HepG2 (cell line): ENCODE results near the gene NDUFS1. TPM values are rescaled to one million over a fixed set of nuclear protein-coding genes. Genes with fewer than 3 reads are reported as not detected.
A peak's percentile ranks its signal among the peaks of the same experiment; 100 is the strongest.

Experiments
- NR2F6 ChIP-seq, 2 experiments: IDR thresholded peaks; 2 replicates each; pipeline ENCODE4 v1.6.1; 2016; ENCODE audit warnings: antibody characterized with exemption in 1 of 2, mild to moderate bottlenecking in 1 of 2
- PHF5A ChIP-seq: IDR thresholded peaks from one replicate; pipeline ENCODE4 v1.6.1; 2018; ENCODE audit warnings: low read depth, missing genetic modification reagents; ENCODE audit not compliant: unreplicated experiment
- RBM39 ChIP-seq: fragments of 200-400 bp; formaldehyde crosslinking; IDR thresholded peaks from one replicate; pipeline ENCODE4 v1.6.1; 2018; ENCODE audit warnings: antibody characterized with exemption, mild to moderate bottlenecking, low read depth, low read length; ENCODE audit not compliant: poor library complexity, severe bottlenecking
- SALL1 ChIP-seq: sonication (generic); formaldehyde crosslinking; IDR thresholded peaks from 2 replicates; pipeline ENCODE4 v1.8.0; 2022; ENCODE audit warnings: mild to moderate bottlenecking, missing genetic modification reagents
- ZNF234 ChIP-seq: sonication (generic); formaldehyde crosslinking; conservative IDR thresholded peaks from 2 replicates; pipeline ENCODE4 v1.5.1; 2020; ENCODE audit warnings: mild to moderate bottlenecking, missing genetic modification reagents
- ZNF431 ChIP-seq: sonication (generic); formaldehyde crosslinking; IDR thresholded peaks from 2 replicates; pipeline ENCODE4 v1.9.0; 2022; ENCODE audit warnings: missing genetic modification reagents, low read depth, mild to moderate bottlenecking, borderline replicate concordance
- polyA plus RNA-seq, 8 experiments: library from polyadenylated mRNA; depleted of rRNA in 3 of 8; stranded (reverse) in 7 of 8; unstranded in 1 of 8; fragments of >200 nt; fragmentation: Illumina TruSeq in 4 of 8; extraction: Trizol in 4 of 8; gene quantifications; 2 replicates each; pipeline versions ENCODE4 v1.2.1 to v1.2.3, GENCODE V29; 2011 to 2016; ENCODE audit warnings: low read depth in 4 of 8, missing spikeins in 1 of 8, mixed read lengths in 1 of 8; ENCODE audit not compliant: insufficient read depth in 1 of 8
- total RNA-seq, 5 experiments: library from RNA; depleted of rRNA; stranded (reverse); fragments of >200 nt; fragmentation: Illumina TruSeq; extraction: Trizol; gene quantifications; 2 replicates each; pipeline ENCODE4 v1.2.3, GENCODE V29; 2016; ENCODE audit warnings: low read depth in 1 of 5
- TF ChIP-seq, protein P1 (sequence below): sonication (generic); formaldehyde crosslinking; IDR thresholded peaks from 2 replicates; pipeline ENCODE4 v1.8.0; 2022; ENCODE audit warnings: mild to moderate bottlenecking, missing genetic modification reagents
- TF ChIP-seq, protein P2 (sequence below): IDR thresholded peaks from 2 replicates; pipeline ENCODE4 v1.6.1; 2012; ENCODE audit warnings: low read depth, low read length, improper control_type of control experiment
- TF ChIP-seq, protein P3 (sequence below): sonication (generic); formaldehyde crosslinking; IDR thresholded peaks from 2 replicates; pipeline ENCODE4 v1.4.0; 2020; ENCODE audit warnings: missing genetic modification reagents
- TF ChIP-seq, protein P4 (sequence below): sonication (generic); formaldehyde crosslinking; IDR thresholded peaks from 2 replicates; pipeline ENCODE4 v1.8.1; 2023; ENCODE audit warnings: mild to moderate bottlenecking, missing genetic modification reagents
- TF ChIP-seq, protein P5 (sequence below): sonication (generic); formaldehyde crosslinking; IDR thresholded peaks from 2 replicates; pipeline ENCODE4 v1.4.0; 2020; ENCODE audit warnings: mild to moderate bottlenecking, missing genetic modification reagents
- TF ChIP-seq, protein P6 (sequence below): sonication (generic); formaldehyde crosslinking; IDR thresholded peaks from 2 replicates; pipeline ENCODE4 v1.9.0; 2022; ENCODE audit warnings: missing genetic modification reagents, mild to moderate bottlenecking, borderline replicate concordance
- TF ChIP-seq, protein P7 (sequence below): sonication (generic); formaldehyde crosslinking; IDR thresholded peaks from 2 replicates; pipeline ENCODE4 v1.8.1; 2022; ENCODE audit warnings: low read depth, mild to moderate bottlenecking, missing genetic modification reagents
- TF ChIP-seq, protein P8 (sequence below): sonication (generic); formaldehyde crosslinking; IDR thresholded peaks from 2 replicates; pipeline ENCODE4 v1.4.0; 2020; ENCODE audit warnings: missing genetic modification reagents

NDUFS1 gene
- total and polyA plus RNA-seq, 2 of the 13 experiments (the other 11 are each of a cell fraction or from before 2014, with no cell fraction given), result 139 to 242 TPM

DNA sequence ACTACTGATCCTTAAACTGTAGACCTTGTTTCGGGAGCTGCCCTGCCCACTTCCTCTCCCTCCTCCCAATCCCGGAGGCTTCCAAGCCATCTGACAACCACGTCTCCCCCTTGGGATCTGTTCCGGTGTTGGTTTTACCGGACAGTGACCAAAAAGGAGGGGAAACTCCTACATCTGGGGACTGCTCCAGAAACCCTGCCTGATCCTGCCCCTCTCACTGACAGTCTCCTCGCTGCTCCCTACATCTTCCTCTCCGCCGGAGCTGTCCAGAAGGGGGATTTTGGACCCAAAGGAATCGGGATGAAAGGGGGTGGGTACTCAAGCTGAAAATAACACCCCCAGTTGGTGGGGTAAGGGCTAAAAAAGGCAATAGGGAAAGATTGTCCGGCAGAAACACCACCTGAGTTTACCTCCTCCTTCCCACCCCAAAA lies 74.8 kb downstream of the NDUFS1 start (continued):
- TF ChIP-seq, protein P1, sequence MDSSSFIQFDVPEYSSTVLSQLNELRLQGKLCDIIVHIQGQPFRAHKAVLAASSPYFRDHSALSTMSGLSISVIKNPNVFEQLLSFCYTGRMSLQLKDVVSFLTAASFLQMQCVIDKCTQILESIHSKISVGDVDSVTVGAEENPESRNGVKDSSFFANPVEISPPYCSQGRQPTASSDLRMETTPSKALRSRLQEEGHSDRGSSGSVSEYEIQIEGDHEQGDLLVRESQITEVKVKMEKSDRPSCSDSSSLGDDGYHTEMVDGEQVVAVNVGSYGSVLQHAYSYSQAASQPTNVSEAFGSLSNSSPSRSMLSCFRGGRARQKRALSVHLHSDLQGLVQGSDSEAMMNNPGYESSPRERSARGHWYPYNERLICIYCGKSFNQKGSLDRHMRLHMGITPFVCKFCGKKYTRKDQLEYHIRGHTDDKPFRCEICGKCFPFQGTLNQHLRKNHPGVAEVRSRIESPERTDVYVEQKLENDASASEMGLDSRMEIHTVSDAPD (CRISPR knock-in tag), result peak; percentile 78
- TF ChIP-seq NR2F6 (IDR thresholded peaks at IDR 0.05), result no peak
- peak; percentile 30; the same call in 1 of the 2 replicates for TF ChIP-seq NR2F6 (CRISPR knock-in tag; IDR thresholded peaks at IDR 0.05)
- TF ChIP-seq RBM39, result no peak
- TF ChIP-seq, protein P2, sequence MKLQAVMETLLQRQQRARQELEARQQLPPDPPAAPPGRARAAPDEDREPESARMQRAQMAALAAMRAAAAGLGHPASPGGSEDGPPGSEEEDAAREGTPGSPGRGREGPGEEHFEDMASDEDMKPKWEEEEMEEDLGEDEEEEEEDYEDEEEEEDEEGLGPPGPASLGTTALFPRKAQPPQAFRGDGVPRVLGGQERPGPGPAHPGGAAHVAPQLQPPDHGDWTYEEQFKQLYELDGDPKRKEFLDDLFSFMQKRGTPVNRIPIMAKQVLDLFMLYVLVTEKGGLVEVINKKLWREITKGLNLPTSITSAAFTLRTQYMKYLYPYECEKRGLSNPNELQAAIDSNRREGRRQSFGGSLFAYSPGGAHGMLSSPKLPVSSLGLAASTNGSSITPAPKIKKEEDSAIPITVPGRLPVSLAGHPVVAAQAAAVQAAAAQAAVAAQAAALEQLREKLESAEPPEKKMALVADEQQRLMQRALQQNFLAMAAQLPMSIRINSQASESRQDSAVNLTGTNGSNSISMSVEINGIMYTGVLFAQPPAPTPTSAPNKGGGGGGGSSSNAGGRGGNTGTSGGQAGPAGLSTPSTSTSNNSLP, result peak; percentile 2; the same call in 1 of the 2 replicates
- TF ChIP-seq, protein P3, sequence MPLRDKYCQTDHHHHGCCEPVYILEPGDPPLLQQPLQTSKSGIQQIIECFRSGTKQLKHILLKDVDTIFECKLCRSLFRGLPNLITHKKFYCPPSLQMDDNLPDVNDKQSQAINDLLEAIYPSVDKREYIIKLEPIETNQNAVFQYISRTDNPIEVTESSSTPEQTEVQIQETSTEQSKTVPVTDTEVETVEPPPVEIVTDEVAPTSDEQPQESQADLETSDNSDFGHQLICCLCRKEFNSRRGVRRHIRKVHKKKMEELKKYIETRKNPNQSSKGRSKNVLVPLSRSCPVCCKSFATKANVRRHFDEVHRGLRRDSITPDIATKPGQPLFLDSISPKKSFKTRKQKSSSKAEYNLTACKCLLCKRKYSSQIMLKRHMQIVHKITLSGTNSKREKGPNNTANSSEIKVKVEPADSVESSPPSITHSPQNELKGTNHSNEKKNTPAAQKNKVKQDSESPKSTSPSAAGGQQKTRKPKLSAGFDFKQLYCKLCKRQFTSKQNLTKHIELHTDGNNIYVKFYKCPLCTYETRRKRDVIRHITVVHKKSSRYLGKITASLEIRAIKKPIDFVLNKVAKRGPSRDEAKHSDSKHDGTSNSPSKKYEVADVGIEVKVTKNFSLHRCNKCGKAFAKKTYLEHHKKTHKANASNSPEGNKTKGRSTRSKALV (CRISPR knock-in tag), result 0 out of 2 replicates have a peak, but pooled peaks have one; percentile 12
- TF ChIP-seq, protein P4, sequence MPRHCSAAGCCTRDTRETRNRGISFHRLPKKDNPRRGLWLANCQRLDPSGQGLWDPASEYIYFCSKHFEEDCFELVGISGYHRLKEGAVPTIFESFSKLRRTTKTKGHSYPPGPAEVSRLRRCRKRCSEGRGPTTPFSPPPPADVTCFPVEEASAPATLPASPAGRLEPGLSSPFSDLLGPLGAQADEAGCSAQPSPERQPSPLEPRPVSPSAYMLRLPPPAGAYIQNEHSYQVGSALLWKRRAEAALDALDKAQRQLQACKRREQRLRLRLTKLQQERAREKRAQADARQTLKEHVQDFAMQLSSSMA, result 0 out of 2 replicates have a peak, but pooled peaks have one; percentile 26
- no peak; the same call in 1 of the 2 replicates for TF ChIP-seq ZNF234 (CRISPR knock-in tag)
- TF ChIP-seq PHF5A, result peak; percentile 37
- TF ChIP-seq, protein P5, sequence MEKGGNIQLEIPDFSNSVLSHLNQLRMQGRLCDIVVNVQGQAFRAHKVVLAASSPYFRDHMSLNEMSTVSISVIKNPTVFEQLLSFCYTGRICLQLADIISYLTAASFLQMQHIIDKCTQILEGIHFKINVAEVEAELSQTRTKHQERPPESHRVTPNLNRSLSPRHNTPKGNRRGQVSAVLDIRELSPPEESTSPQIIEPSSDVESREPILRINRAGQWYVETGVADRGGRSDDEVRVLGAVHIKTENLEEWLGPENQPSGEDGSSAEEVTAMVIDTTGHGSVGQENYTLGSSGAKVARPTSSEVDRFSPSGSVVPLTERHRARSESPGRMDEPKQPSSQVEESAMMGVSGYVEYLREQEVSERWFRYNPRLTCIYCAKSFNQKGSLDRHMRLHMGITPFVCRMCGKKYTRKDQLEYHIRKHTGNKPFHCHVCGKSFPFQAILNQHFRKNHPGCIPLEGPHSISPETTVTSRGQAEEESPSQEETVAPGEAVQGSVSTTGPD (CRISPR knock-in tag), result peak; percentile 70; the same call in 1 of the 2 replicates
- TF ChIP-seq, protein P6, sequence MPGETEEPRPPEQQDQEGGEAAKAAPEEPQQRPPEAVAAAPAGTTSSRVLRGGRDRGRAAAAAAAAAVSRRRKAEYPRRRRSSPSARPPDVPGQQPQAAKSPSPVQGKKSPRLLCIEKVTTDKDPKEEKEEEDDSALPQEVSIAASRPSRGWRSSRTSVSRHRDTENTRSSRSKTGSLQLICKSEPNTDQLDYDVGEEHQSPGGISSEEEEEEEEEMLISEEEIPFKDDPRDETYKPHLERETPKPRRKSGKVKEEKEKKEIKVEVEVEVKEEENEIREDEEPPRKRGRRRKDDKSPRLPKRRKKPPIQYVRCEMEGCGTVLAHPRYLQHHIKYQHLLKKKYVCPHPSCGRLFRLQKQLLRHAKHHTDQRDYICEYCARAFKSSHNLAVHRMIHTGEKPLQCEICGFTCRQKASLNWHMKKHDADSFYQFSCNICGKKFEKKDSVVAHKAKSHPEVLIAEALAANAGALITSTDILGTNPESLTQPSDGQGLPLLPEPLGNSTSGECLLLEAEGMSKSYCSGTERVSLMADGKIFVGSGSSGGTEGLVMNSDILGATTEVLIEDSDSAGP, result 0 out of 2 replicates have a peak, but pooled peaks have one; percentile 40
- TF ChIP-seq, protein P7, sequence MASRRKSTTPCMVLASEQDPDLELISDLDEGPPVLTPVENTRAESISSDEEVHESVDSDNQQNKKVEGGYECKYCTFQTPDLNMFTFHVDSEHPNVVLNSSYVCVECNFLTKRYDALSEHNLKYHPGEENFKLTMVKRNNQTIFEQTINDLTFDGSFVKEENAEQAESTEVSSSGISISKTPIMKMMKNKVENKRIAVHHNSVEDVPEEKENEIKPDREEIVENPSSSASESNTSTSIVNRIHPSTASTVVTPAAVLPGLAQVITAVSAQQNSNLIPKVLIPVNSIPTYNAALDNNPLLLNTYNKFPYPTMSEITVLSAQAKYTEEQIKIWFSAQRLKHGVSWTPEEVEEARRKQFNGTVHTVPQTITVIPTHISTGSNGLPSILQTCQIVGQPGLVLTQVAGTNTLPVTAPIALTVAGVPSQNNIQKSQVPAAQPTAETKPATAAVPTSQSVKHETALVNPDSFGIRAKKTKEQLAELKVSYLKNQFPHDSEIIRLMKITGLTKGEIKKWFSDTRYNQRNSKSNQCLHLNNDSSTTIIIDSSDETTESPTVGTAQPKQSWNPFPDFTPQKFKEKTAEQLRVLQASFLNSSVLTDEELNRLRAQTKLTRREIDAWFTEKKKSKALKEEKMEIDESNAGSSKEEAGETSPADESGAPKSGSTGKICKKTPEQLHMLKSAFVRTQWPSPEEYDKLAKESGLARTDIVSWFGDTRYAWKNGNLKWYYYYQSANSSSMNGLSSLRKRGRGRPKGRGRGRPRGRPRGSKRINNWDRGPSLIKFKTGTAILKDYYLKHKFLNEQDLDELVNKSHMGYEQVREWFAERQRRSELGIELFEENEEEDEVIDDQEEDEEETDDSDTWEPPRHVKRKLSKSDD (CRISPR knock-in tag), result peak; percentile 33; the same call in 1 of the 2 replicates
- TF ChIP-seq, protein P8, sequence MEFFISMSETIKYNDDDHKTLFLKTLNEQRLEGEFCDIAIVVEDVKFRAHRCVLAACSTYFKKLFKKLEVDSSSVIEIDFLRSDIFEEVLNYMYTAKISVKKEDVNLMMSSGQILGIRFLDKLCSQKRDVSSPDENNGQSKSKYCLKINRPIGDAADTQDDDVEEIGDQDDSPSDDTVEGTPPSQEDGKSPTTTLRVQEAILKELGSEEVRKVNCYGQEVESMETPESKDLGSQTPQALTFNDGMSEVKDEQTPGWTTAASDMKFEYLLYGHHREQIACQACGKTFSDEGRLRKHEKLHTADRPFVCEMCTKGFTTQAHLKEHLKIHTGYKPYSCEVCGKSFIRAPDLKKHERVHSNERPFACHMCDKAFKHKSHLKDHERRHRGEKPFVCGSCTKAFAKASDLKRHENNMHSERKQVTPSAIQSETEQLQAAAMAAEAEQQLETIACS (CRISPR knock-in tag), result no peak
- TF ChIP-seq SALL1 (CRISPR knock-in tag), result peak; percentile 84
- no peak for TF ChIP-seq ZNF431 (CRISPR knock-in tag)
